Stimulated activated CD4-positive, alpha-beta T cell treated with anti-CD3 and anti-CD28 coated beads, Interleukin-2, amount 100 ng/mL, for 48 hours (primary cell): ENCODE measurements around the gene SLC4A1AP.
"Not testable (repeated sequence)": the region's sequence is repeated elsewhere in the genome, so short reads cannot be mapped to it uniquely, and the experiment has no call there.

ENCODE experiments used
- DNase-seq, 2 donors: peaks; one replicate each; pipeline ENCODE4 v3.0.0-alpha.2; 2020

Gene SLC4A1AP

GRCh38 chr2:27663285-27664153 is at the start of gene SLC4A1AP, which contains the start of gene SUPT7L:
TSS of gene SLC4A1AP (plus strand) at chr2:27663889. CDS start at chr2:27663915, 26 bp downstream.
TSS of gene SUPT7L (minus strand) at chr2:27663614. CDS start at chr2:27662192, 1,422 bp downstream.
- DNase-seq = peak; percentile 66 to 72

GRCh38 chr2:27613985-27614384 is 49.7 kb upstream of the SLC4A1AP start:
- DNase-seq = no peak

GRCh38 chr2:27615316-27615715 is 48.4 kb upstream of the SLC4A1AP start:
- DNase-seq = no peak

DNA sequence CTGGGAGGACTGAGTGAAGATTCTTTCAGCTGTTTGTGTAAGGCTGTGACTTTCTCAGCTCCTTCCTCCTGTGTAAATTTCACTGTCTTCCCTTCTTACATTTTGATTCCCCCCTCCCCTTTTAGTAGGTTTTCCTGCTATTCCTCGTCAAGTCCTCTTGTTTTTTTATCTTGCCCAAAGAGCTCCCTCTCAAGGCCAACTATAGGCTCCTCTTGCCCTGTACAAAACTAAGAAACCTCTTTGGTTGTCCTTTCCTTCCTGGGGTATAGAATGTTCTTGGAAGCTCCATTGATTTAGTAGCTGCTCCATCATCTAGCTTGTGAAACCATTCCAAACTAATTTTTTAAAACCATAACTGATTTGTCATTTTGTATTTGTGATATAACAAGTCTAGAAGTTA is 42.2 kb upstream of the SLC4A1AP start:
- DNase-seq = no peak

GRCh38 chr2:27622921-27623384 is 40.7 kb upstream of the SLC4A1AP start:
- no peak for DNase-seq

DNA sequence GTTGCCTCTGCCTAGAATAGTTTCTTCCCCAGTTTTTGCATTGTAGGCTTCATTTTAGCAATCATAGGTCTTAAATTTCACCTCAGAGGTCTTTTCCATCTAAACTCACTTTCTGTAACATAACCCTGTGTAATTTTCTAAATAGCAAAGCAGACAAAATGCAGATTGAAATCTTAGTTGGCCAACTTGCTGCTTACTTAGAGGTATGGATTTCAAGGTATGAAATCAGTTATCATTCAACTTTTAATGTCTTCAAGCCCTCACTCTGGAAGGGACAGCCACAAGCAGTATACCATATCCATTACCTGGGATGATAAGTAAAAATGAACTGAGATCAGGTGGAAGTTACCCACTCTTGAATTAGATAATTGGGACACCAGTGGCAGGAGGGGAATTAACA is 38.7 kb upstream of the SLC4A1AP start:
- DNase-seq = no peak

DNA sequence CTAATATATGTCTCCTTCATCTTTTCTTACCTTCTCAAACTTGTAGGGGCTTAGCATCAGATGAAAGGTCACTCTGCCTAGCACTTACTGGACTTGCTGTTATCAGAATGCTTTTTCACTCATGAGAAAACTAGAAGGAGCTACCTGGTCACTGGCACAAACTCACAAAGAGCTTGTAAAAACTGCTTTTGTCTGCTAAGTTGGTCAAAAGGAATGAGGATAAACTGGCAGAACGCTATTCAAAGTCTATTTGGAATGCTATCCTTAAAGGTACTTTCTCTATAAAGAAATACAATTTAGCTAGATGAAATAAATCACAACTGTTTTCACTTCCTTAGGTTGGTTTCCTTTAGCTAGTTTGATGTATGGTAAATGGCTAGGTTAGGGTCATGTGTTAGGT is 37.4 kb upstream of the SLC4A1AP start:
- not testable (repeated sequence) for DNase-seq

DNA sequence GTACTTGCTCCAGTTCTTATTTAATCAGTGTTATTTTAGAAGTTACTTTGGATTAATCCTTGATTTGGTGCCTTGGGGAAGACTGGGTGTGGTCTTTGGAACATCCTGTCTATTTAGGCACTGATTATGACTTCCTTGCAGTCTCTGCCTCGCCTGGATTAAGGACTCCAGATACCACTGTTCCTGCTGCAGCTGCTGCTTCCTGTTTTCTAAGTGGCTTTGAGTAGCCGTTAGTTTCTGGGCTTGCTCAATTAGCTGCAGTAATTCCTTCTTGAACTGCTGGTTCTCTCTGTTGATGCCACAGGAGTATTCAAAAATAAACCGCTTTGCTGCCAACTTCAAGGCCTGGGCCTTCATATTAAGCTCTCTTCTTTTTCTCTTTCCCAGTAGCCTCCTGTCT is 36.8 kb upstream of the SLC4A1AP start:
- not testable (repeated sequence) for DNase-seq

- DNase-seq = no peak
Observed at GRCh38 chr2:27627963-27628766, 35.5 kb upstream of the SLC4A1AP start.

GRCh38 chr2:27628767-27629709 is 34.7 kb upstream of the SLC4A1AP start, which contains the start of the genes CCDC121 and GPN1:
TSS of gene CCDC121 (minus strand) at chr2:27629012. CDS start at chr2:27627799, 1,213 bp downstream.
TSS of gene GPN1 (plus strand) at chr2:27629050. CDS start at chr2:27629059, 9 bp downstream.
- DNase-seq = peak; percentile 88 to 89

DNA sequence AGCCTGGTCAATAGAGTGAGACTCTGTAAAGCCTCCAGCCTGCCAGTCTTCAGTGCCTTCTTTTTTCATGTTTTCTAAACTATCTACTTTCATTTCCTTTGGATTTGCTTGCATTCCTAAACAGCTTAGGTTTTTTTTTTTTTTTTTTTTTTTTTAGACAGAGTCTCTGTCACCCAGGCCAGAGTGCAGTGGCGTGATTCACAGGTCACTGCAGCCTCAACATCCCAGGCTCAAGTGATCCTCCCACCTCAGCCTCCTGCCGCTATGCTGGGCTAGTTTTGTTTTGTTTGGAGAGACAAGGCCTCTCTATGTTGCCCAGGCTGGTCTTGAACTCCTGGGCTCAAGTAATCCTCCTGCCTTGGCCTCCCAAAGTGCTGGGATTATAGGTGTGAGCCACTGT is 33.4 kb upstream of the SLC4A1AP start:
- not testable (repeated sequence) for DNase-seq

DNA sequence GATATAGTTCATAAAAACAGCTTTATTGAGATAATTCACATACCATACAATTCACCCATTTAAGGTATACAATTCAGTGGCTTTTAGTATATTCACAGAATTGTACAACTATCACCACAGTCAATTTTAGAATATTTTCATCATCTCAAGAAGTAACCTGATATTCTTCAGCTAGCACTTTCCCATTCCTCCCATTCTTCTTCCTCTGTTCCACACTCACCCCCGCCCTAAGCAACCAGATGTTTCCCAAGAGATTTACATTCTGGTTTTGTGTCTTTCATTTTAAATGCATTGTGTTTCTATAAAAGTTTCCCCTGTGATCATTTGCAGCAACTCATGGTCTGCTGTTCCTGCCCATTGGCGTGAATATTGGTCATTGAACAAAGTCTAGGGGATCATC is 29.4 kb upstream of the SLC4A1AP start:
- no peak for DNase-seq

DNA sequence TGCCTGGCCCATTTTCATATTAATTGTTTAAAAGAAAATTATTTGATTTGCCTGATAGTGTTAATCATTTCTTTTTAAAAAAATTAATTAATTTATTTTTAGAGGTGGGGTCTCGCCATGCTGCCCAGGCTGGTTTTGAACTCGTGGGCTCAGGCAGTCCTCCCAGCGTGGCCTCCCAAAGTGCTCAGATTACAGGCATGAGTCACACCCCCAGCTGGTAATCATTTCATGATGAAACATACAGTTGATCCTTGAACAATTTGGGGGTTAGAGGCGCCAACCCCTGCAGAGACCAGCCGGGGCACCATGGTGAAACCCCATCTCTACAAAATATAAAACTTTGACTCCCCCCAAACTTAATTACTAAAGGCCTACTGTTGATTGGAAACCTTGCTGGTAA is 26.9 kb upstream of the SLC4A1AP start:
- no peak for DNase-seq

GRCh38 chr2:27638037-27638637 is 25.6 kb upstream of the SLC4A1AP start:
- no peak for DNase-seq

GRCh38 chr2:27638709-27639108 is 25.0 kb upstream of the SLC4A1AP start:
- no peak for DNase-seq

DNA sequence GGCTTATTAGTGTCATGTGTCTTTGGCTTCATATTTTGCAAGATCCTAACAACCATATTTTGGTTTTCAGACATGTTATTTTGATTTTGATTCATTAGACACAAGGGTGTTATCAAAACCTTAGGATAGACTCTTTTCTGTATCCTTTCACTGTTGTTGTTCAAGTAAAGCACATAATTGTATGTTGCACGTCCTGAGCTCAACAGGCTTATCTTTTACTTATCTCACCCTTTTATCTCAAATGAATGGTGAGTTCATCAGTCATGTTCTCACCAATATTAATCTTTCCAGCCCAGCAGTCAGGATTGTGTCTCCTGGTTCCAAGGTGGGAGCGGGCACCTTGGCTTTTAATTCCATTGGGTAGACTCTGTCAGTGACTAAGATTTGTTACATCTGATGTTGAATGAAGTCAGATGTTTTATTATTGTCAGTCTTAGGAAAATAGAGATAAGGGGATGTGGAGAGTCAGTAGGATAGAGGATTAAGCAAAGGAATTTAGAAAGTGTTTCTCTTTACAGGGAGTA is 22.9 kb upstream of the SLC4A1AP start:
- no peak for DNase-seq

DNA sequence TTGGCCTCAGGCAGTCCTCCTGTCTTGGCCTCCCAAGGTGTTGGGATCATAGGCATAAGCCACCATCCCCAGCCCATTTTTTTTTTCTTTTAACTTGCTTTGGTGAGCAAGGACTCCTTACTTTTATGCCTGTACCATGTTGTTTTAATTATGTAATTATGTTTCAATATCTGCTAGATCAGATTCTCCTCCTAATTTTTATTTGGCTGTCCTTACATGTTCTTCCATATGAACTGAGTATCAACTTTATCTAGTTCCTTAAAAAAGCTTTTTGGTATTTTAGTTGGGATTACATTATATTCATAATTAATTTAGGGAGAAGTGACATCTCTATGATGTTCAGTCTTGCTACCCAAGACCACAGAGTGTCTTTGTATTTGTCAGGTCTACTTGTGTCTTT is 18.5 kb upstream of the SLC4A1AP start:
- DNase-seq = no peak

DNA sequence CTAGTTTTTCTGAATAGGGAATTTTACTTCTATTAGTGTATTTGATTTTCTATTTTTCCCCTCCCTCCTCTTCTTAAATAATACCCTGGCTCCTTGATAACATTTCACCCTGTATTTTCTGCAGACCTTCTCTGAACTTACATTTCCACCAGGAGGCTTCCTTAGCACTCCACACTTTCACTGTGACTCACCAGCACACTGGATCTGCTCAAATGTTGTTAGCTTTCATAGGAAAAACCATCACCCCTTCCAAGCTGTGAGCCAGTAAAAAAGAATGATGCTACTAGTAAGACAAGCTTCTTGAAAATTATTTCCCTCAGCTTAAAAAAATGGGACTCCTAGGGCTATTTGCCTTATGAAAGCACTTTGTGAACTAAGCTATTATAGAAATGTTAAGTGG is 16.4 kb upstream of the SLC4A1AP start:
- no peak for DNase-seq

DNA sequence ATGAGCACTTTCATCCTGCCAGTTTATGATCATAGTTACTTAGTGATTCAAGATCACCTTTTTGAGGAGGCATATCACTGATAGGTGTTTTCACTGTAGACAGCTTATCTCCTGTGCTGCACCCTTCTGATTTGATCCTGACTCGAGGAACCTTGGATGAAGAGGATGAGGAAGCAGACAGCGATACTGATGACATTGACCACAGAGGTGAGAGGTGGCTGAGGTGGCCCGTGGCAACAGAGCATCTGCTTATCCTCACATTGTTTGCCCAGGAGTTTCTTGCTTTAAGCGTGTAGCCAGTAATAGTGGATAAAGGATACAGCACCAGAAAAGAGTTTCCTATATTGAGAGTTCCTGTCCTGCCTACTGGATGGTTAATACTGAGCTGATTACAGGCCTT is 16.0 kb upstream of the SLC4A1AP start:
- no peak for DNase-seq

GRCh38 chr2:27651056-27651455 is 12.6 kb upstream of the SLC4A1AP start:
- DNase-seq = no peak

DNA sequence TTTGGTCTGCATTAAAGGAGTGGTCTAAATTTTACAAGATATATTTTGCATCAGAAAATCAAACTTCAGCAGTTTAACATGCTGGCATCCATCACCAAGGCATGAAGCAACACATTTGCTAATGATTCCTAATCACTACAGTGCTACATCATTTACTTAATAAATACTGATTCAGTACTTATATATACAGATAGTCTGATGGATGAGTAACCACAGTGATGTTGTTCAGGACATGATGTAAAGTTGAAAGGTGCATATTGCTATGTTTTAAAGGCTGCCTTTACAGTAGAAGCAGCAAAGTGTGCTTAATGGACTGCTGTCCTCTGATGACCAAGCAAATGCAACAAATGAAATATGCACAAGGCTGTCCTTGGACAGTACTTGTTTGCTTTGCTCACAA is 11.3 kb upstream of the SLC4A1AP start:
- DNase-seq = no peak

DNA sequence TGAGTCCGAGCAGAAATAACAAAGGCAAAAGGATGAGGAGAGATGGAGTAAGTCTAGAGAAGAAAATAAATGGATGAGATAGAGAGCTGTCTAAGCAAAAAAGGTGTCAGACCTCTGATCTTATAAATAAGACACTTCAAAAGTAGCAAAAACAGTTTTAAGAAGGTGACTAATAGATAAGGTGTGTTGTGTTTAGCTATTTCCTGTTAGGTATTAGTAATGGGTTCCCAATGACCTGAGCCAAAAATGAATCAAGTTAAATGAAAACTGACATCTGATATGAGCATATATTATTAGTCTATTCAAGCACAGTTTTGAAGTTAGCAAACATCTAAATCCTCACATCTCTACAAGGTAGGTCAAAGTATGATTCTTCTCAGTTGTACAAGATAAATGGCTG is 10.9 kb upstream of the SLC4A1AP start:
- no peak for DNase-seq
